Epidermal melanocyte (primary cell): ENCODE measurements around the gene GALNT17.

Experiments
- DNase-seq: peaks from one replicate; pipeline ENCODE4 v3.0.0; 2011; ENCODE audit warnings: low spot score; ENCODE audit not compliant: insufficient read length

The GALNT17 gene

DNA sequence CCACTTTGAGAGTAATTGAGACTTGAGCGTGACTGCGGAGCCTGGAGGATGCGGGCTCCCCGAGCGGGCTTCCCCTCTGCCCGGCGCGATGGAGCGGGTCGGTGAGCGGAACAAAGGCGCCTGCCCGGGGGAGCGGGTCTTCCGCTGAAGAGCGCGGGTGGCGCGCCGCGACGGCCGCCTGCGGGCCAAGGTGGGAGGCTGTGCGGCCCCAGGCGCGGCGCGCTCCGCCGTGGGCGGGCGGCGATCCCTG is at the start of gene GALNT17:
GALNT17 (plus strand) TSS at position 18 of the 250 bp plus-strand sequence.
- DNase-seq, result no peak

DNA sequence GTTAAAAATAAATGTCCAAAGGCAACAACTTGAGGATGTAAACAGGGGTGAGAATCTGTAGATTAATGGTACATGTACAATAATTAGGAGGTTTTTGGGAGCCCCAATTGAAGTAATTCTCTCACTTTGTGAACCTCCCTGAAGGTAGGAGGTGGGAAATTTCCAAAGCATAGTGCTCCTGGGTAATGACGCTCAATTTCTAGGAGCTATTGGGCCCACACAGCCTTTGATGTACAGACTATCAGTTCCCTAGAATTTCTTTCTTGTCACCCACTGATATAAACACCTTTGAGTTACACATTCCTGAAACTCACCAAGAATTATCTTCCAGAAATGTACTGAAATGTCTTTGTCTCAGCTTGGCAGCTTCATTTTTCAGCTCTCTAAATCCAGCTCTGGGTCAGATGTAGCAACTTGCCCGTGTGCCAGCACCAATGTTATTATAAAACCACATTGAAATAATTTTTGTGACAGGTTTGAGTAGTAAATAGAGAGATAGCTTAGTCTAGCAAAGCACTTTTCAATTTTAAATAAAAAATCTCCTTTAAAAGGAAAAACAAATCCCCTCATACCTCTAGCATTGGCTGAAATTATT is 36.6 kb upstream of the GALNT17 start:
- no peak for DNase-seq

DNA sequence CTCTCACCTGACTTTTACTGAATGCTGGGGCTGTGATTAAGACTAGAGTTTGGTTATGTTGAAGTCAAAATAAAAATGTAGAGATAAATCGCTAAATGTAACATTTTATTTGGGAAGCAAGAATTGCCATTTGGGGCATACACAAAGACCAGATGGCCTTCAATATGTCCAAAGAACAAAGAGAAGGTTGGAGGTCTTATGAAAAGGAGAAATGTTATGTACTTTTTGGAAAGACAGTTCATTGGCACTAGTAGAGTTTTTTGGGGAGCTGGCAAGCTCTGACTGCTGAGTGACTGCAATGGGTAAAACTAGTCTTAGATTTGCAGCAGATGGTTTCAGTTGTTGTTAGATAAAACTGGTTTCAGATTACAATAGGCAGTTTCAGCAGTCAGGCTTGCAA is 35.6 kb upstream of the GALNT17 start:
- DNase-seq, result no peak

DNA sequence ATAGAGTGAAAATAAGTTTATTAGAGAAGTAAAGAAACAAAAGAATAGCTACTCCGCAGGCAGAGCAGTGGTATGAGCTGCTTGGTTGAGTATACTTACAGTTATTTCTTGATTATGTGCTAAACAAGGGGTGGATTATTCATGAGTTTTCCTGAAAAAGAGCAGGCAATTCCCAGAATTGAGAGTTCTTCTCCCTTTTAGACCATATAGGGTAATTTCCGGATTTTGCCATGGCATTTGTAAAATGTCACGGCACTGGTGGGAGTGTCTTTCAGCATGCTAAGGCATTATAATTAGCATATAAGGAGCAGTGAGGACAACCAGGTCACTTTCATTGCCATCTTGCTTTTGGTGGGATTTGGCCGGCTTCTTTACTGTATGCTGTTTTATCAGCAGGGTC is 25.7 kb upstream of the GALNT17 start:
- no peak for DNase-seq

DNA sequence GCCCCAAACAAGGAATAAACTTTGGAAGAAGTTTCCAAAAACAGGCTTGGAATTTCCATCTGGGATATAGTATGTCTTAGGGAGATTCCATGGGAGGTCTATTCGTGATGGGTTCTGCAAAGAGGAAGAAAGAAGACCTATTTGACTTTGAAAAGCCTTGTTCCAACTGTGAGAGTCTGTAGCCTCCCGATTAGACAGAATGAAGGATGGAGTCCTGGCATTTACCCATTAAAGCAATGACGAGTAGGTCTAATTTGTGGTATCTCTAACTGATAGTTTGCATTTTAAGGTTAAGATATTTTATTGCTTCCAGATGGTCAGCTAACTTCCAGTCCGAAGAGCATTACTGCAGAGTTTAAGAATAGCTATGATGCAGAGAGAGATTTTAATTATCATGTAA is 19.5 kb upstream of the GALNT17 start:
- DNase-seq, result no peak

DNA sequence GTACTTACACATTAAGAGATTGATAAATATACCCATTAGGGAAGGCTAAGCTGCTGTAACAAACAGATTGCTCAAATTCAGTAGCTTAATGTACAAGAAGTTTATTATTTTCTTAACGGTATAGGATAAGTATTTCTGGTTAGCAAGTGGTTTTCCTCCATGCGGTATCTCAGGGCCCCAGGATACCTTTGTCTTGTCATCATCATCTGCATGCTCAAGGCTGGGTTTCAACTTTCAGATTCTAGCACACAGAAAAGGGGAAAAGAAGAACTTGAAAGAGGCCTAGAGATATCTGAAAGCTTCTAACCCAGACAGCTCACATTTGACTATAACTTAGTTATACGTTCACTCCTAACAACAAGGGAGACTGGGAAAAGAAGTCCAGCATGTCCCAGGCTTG is 11.8 kb upstream of the GALNT17 start:
- DNase-seq, result no peak

DNA sequence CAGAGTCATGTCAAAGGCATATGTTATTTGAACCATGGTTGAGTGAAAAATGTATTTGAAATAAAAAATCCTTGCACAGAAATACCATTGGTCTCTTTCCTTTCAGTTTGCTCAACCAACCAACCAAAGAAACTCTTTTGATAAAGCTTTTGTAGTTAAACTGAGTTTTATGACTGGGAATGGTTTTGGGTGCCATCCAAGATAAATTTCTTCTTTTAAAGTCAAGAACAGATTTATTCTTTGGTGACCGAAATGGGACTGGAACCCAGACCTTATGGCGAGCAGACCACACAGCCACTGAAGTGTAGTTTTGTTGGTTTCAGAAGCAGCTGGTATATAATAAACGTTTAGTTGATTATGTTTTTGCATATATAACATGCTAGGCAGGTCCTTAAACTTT is 2.8 kb upstream of the GALNT17 start:
- DNase-seq, result no peak

DNA sequence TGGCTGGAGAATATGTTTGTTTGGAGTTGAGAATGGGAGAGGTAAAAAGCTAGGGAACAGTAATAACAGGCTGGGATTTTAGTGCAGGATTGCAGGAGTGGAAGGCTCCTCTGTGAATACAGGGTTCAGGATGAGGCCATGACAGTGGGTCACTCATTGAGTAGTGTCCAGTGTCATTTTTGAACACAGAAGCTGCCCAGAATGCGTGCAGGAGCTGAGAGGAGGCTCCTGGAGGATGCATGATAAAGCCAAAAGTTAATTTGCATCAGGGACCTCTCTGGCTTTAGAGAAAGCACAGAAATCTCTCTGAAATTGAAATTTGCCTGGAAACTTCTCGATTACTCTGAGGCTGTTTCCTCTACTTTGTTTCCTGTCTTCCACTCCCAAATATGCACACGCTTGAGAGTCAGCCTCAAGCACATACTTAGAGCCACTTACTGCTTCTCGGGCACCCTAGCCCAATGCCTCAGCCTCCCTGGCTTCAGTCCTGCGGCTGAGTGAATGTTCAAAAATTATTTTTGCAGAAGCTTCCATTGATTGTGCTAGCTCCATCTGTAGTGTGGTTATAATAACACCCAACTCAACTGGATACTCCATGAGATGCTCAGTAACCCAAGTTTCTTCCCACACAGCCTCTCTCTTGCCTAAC is 1.8 kb upstream of the GALNT17 start:
- no peak for DNase-seq

DNA sequence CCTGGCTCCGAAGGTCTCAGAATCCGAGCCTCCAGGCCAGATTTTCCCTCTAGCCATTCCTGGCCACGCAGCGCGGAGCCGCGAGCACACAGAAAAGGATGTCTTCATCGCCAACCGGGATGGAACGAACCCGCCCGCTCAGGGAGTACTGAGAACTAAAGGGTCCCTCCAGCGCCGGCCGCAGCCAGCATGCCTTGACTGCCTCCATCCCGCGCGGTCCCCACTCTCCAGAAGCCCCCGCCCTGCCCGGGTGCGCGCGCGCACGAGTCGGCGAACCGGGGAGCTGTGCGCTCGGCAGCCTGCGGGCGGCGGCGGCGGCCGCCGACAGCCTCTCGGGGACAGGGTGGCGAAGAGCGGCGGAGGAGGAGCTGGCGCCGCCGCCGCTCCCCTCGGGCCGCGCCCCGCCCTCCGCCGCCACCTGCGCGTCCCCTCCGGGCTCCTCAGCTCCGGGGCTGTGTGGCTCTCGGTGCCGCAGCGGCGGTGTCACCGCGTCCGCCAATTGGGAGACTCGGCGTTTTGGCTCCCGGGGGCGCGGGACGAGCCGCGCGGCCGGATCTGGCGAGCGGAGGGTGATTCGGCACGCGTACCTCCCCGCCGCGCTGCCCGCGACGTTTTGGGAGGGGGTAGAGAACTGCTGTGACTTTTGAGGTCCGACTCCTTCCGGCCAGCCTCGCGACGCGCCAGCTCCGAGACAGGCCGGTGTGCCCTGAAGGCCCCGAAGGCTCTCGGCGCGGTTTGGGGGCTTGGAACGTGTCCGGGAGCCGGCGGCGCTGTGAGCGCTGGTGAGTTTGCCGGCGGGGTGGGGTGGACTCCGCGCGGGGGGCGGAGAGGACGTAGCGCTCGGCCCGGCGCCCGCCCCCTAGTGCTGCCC is 453 bp upstream of the GALNT17 start:
- DNase-seq, result no peak

DNA sequence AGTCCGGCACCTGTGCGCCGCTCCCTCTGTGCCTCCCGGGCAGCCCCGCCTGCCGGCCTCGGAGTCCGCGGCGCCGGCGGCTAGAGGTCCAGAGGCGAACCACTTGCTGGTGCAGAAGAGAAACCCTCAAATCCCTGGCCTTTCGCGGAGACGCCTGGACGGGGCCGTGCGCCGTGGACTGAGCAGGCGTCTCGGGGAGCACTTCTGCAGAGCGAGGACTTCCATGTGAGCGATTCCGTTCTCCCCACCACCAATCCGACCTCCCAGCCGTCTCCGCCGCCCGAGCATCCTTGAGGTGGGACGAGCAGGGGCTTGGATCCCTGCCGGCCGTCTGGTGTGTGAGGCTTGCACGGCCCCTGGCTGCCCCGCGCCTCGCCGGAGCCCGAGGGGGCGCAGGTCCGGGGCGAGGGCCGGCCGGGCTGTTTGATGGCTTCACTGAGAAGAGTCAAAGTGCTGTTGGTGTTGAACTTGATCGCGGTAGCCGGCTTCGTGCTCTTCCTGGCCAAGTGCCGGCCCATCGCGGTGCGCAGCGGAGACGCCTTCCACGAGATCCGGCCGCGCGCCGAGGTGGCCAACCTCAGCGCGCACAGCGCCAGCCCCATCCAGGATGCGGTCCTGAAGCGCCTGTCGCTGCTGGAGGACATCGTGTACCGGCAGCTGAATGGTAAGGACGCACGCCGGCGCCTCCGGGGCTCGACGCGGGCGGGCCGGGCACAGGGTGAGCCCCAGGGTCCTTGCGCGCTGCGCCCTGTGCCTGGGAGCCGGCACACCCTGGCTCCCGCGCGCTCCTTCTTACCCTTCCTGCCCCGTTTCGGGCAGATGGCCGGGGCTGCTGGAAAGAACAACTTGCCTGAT is 660 bp downstream of the GALNT17 start:
- no peak for DNase-seq

DNA sequence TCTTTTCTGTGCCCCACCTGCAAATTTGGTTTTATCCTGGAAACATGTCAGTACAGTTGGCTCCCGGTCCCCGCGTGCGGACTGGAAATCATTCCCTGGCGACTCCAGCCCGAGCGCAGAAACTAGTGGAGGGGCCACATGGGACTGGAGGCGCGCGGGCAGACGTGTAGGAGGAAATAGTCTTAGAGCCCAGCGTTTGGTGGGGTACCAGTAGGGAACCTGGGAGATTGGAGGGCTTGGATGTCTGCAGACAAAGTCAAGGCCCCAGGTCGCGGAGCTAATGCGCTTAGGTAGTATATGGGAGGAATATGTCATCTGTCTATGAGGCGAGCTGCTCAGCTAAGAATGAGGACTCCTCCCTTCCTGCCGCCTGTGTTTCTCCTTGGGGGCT is 1.3 kb downstream of the GALNT17 start:
- no peak for DNase-seq

DNA sequence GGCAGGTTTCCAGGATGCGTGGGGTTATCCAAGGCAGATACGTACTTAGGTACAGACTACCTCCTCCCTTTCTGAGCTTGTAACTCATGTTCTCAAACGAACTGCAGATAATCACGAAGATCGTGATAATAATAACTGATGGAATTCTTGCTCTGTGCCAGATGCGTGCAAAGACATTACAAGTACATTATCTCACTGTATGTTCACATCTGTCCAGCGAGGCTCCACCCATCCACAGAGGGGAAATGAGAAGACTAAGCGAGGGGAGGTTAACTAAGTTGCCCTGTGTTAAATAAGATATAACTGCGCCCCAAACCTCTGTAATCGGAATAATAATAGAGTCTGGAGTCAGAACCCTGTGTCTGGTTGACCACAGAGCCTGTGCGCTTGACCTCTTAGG is 1.9 kb downstream of the GALNT17 start:
- no peak for DNase-seq

DNA sequence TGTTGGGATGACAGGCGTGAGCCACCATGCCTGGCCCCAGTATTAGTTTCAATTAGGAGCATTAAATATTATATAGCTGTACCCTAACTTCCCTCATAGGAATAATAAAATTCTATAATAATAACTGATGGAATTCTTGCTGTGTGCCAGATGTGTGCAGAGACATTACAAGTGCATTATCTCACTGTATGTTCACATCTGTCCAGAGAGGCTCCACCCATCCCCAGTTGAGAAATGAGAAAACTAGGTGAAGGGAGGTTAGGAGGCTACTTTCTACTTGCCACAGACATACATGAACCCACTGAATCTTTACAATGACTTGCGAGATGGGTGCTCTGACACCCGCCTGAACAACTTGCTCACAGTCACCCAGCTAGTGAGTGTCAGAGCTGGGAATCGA is 3.2 kb downstream of the GALNT17 start:
- DNase-seq, result no peak

DNA sequence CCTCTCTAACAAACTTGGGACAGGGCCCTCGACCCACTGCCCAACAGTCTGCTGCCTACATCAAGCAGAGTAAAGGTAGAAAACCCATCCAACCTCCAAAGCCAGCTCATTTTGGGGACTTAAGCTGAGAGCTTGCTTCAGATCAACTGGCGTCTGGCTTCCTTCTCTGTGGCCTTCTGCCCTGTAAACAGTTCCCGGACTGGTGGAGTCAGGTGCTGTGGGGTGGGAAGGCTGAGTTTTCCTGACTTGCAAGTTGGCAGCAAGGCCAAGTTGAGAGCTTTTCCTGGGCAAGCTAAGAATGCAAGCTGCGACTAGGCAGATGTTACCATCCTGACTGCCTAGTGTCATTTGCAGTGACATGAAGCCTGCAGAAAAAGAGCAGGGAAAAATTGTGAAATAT is 3.7 kb downstream of the GALNT17 start:
- DNase-seq, result no peak

DNA sequence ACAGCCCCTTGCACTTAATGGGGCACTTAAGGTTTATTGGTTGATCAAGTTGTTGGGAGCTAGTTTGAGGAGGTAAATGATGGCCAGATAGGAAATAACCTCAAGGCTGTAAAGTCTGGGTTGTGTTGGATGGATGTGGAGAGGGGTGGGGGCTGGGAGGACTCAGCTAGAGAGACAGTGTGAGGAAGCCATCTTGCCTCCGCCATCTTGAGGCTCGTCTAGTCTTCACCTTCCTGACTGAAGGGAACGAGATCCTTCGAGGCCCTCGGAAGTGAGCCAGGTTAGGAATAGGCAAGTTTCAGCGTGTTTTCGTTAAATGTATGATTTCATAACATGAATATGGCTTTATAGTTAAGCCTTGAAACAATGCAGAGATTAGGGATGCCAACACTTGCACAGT is 5.5 kb downstream of the GALNT17 start:
- no peak for DNase-seq

DNA sequence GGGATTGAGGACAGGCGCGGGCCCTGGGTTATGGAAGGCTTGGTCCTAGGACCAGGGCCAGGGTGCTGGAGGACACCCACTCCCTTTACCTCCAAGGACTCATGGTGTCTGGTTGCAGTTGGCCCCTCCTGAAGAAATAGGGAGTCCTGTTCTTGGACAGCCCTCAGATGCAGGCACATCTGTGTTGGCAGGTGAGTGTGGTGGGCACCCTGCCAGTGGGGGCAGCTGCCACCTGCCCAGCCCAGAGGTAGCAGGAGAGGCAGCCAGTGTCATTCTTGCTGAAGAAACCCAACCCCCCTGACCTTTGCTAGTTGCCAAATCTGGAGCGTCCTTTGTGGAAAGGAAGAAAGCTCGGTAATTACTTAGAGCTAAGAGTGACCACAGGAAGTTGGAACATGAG is 8.3 kb downstream of the GALNT17 start:
- no peak for DNase-seq

DNA sequence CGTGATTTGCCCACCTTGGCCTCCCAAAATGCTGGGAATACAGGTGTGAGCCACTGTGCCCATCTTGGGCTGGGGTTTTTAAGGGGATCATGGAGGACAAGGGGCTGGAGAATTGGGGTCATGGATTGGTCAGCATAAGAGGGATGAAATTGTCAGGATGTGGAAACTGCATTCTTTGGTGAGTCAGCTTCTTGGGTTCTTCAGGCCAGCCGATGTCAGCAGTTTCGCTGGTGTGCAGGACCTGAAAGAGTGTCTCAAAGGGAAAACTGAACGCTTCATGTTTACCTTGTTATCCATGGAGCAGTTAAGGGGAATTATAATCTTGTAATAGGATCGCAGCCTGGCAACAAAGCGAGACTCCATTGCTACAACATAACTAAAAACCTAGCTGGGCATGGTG is 13.0 kb downstream of the GALNT17 start:
- DNase-seq, result no peak

DNA sequence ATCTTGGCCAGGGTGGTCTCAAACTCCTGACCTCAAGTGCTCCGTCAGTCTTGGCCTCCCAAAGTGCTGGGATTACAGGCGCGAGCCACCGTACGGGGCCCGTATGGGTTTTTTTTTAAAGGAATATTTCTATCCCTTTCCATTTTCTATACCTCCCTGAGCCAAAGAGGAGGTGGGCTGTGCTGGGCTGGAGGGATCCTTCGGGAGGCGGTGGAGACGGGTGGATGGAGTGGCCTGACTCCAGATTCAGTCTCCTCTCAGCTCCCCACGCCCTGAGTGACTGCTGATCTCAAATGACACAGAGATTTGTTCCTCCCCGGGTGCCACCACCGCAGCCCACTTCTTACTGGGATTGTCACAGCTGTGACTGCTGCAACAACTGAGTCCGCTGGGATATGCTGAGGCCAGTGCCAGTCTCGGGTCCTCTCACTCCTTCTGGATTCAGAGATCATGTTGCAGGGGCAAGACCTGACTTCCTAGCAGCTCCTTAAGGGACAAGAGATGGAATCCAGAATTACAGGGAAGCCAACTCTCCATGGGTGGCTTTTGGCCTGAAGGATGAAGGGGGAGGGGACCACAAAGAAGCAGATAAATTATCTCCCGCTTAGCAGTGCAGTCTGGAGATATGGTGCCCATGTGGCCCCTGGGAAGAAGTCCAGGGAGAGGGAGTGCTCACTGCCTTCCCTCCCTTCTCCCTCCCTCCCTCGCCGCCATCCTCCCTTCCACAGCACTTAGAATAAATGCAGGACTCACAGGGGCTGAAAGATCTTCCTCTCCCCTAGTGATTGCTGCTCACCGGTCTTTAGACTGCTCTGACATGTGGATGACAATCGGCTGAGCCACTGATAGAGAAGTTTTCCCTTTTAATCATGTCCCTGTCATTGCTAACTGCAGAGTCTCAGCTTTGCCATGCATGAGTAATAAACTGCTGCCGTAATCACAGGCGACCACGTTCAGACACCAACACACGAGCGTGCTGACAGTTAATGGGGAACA is 14.3 kb downstream of the GALNT17 start:
- no peak for DNase-seq

DNA sequence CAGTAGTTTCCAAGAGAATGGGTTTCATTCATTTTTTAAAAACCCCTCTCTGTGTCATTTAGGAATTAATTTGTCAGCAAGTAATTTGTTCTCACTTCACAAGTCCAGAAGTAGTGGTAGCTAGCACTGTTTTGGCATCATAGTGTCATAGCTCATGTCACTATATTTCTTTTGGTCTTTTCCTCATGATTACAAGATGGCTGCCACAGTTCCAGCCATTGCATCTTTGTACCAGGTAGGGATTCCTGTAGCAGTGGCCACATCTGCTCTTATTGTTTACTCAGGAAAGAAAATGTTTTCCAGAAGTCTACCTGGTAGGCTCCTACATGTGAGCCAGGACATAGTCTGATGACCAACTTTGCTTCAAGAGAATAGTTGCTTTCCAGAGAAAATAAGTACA is 16.2 kb downstream of the GALNT17 start:
- no peak for DNase-seq

DNA sequence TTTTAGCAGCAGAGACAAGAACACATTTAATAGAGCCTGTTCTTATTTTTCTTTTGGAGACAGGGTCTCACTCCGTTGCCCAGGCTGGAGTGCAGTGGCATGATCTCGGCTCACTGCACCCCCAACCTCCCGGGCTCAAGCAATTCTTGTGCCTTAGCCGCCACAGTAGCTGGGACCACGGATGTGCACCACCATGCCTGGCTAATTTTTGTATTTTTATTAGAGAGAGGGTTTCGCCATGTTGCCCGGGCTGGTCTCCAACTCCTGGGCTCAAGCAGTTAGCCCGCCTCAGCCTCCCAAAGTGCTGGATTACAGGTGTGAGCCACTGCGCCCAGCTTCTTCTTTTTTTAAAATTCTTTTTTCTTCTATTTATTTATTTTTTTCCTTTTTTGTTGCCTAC is 23.3 kb downstream of the GALNT17 start:
- no peak for DNase-seq

DNA sequence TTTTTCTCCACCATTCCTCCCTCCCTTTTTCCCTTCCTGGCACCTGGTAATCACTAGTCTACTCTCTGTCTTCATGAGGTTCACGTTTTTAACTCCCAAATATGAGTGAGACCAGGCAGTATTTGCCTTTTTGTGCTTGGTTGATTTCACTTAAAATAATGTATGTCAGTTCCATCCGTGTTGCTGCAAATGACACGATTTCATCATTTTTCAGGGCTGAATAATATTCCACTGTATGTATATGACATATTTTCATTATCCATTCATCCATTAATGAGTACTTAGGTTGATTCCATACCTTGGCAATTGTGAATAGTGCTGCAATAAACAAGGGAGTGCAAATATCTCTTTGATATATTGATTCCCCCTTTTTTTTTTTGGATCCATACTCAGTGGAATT is 25.8 kb downstream of the GALNT17 start:
- DNase-seq, result no peak
